ENCODE results near the gene RICTOR.

DNA sequence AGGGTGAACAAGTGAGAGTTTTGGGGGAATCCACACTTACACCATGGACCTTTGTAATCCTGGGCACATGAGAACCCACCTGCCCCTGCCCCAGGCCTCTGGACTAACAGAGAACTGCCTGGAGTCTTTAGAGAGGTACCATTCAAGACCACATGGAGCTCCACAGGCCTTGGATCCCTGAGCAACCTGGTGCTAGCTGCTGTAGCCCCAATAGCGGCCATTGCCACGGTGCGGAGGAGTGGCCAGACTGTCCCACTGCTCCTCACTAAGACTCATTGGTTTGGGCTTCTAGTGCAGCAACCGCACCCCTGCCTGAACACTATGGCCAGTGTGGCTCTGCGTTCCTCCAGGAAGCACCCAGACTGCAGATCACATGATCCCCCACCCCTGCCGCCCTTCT is 182.6 kb downstream of the RICTOR start:
- no peak for TF ChIP-seq POLR2A (IDR thresholded peaks at IDR 0.05)
- TF ChIP-seq CTCF (IDR thresholded peaks at IDR 0.05), result no peak

Data from lower leg skin (tissue), 3 donors.